K562 (cell line): ENCODE measurements around the gene SRCIN1. TPM values are rescaled to one million over a fixed set of nuclear protein-coding genes. Genes with fewer than 3 reads are reported as not detected.

Experiments used
- ADNP ChIP-seq: fragments of 200-800 bp; sonication (Bioruptor generic); IDR thresholded peaks from 2 replicates; pipeline ENCODE4 v1.6.1; 2016; ENCODE audit warnings: missing genetic modification characterization, missing compliant biosample characterization
- ASH1L ChIP-seq: fragments of 450-650 bp; IDR thresholded peaks from 2 replicates; pipeline ENCODE4 v1.6.1; 2018; ENCODE audit warnings: borderline replicate concordance, mild to moderate bottlenecking, low read depth; ENCODE audit not compliant: partially characterized antibody
- BCLAF1 ChIP-seq, 2 experiments: fragments of 450-650 bp in 1 of 2; IDR thresholded peaks; 2 replicates each; pipeline ENCODE4 v1.6.1; 2011 to 2017; ENCODE audit warnings: low read depth in 2 of 2, antibody characterized with exemption in 1 of 2, borderline replicate concordance in 1 of 2, low read length in 1 of 2, mild to moderate bottlenecking in 1 of 2, mixed read lengths in 1 of 2; ENCODE audit not compliant: control insufficient read depth in 1 of 2
- BHLHE40 ChIP-seq: IDR thresholded peaks from 2 replicates; pipeline ENCODE4 v1.6.1; 2011; ENCODE audit warnings: low read length, improper control_type of control experiment
- BRCA1 ChIP-seq, 2 experiments: fragments of 450-650 bp in 1 of 2; sonication (generic) in 1 of 2; formaldehyde crosslinking in 1 of 2; IDR thresholded peaks; 2 replicates each; pipeline versions ENCODE4 v1.5.0 to v1.6.1; 2017 to 2020; ENCODE audit warnings: mild to moderate bottlenecking in 1 of 2, missing genetic modification reagents in 1 of 2
- CREB3L1 ChIP-seq: fragments of 450-650 bp; IDR thresholded peaks from 2 replicates; pipeline ENCODE4 v1.6.1; 2014; ENCODE audit warnings: low read depth, mild to moderate bottlenecking, moderate library complexity, borderline replicate concordance
- FOXA1 ChIP-seq: fragments of 450-650 bp; IDR thresholded peaks from 2 replicates; pipeline ENCODE4 v1.6.1; 2016; ENCODE audit warnings: mild to moderate bottlenecking, borderline replicate concordance
- FOXA3 ChIP-seq, 2 experiments: fragments of 450-650 bp in 1 of 2; sonication (generic) in 1 of 2; formaldehyde crosslinking; IDR thresholded peaks in 1 of 2; conservative IDR thresholded peaks in 1 of 2; 2 replicates each; pipeline versions ENCODE4 v1.4.0 to v1.8.0; 2020 to 2022; ENCODE audit warnings: mild to moderate bottlenecking in 2 of 2, missing genetic modification reagents in 1 of 2
- MITF ChIP-seq: IDR thresholded peaks from 2 replicates; pipeline ENCODE4 v1.6.1; 2014; ENCODE audit warnings: antibody characterized with exemption
- NFIX ChIP-seq: fragments of 250-450 bp; sonication (Bioruptor Pico); IDR thresholded peaks from 2 replicates; pipeline ENCODE4 v1.4.0; 2020; ENCODE audit warnings: low read depth, mild to moderate bottlenecking, moderate library complexity
- NR0B1 ChIP-seq: fragments of 450-650 bp; IDR thresholded peaks from one replicate; pipeline ENCODE4 v1.6.1; 2018; ENCODE audit warnings: mild to moderate bottlenecking, moderate library complexity; ENCODE audit not compliant: partially characterized antibody
- RB1 ChIP-seq: fragments of 450-650 bp; IDR thresholded peaks from 2 replicates; pipeline ENCODE4 v1.6.1; 2017; ENCODE audit warnings: low read depth, mild to moderate bottlenecking
- RBBP5 ChIP-seq: fragments of 200-600 bp; sonication (generic); IDR thresholded peaks from 2 replicates; pipeline ENCODE4 v1.6.1; 2012; ENCODE audit warnings: borderline replicate concordance, mild to moderate bottlenecking, low read length, control low read depth, inconsistent platforms; ENCODE audit not compliant: insufficient read depth, poor library complexity, severe bottlenecking
- SAFB ChIP-seq: fragments of 200-400 bp; formaldehyde crosslinking; IDR thresholded peaks from 2 replicates; pipeline ENCODE4 v1.6.1; 2017; ENCODE audit warnings: low read depth, low read length, borderline replicate concordance
- TARDBP ChIP-seq: fragments of 450-650 bp; IDR thresholded peaks from 2 replicates; pipeline ENCODE4 v1.6.1; 2016
- TCF7 ChIP-seq: sonication (generic); IDR thresholded peaks from 2 replicates; pipeline ENCODE4 v1.6.1; 2016; ENCODE audit warnings: antibody characterized with exemption, borderline replicate concordance
- ZKSCAN1 ChIP-seq: fragments of 150-350 bp; IDR thresholded peaks from 2 replicates; pipeline ENCODE4 v1.6.1; 2016; ENCODE audit warnings: low read depth, low read length
- ZNF217 ChIP-seq: sonication (generic); formaldehyde crosslinking; IDR thresholded peaks from 2 replicates; pipeline ENCODE4 v1.8.0; 2022; ENCODE audit warnings: mild to moderate bottlenecking, missing genetic modification reagents
- ZNF764 ChIP-seq: fragments of 250-450 bp; sonication (Bioruptor Pico); IDR thresholded peaks from 2 replicates; pipeline ENCODE4 v1.4.0; 2020; ENCODE audit warnings: low read depth, mild to moderate bottlenecking, moderate library complexity
- polyA plus RNA-seq, 8 experiments: library from polyadenylated mRNA; depleted of rRNA in 4 of 8; stranded (reverse) in 5 of 8; unstranded in 3 of 8; fragments of >200 nt; fragmentation: Nextera tagmentation in 2 of 8; fragmentation: Illumina TruSeq in 1 of 8; extraction: Ambion mirVana in 2 of 8; extraction: Trizol in 1 of 8; gene quantifications; 2 replicates each; pipeline versions ENCODE4 v1.2.1 to v1.2.3, GENCODE V29; 2011 to 2014; ENCODE audit warnings: inconsistent platforms in 1 of 8, missing spikeins in 1 of 8
- total RNA-seq, 7 experiments: library from RNA; depleted of rRNA in 6 of 7; stranded (reverse); fragments of >200 nt in 6 of 7; fragmentation: Illumina TruSeq in 2 of 7; extraction: Trizol in 2 of 7; gene quantifications; 2 replicates each; pipeline versions ENCODE4 v1.2.1 to v1.2.3, GENCODE V29; 2011 to 2021; ENCODE audit warnings: low replicate concordance in 1 of 7

SRCIN1 gene
- total and polyA plus RNA-seq, 9 of the 15 experiments (the other 6 are each of a cell fraction or from before 2014, with no cell fraction given) = 0.09 to 0.33 (median 0.13) TPM; not detected in 6

- TF ChIP-seq NR0B1 (no peak), ZKSCAN1 (0 out of 2 replicates have a peak, but pooled peaks have one; percentile 21), BCLAF1 (IDR thresholded peaks at IDR 0.05; ENCODE audit: borderline replicate concordance in 1 of 2, control insufficient read depth in 1 of 2, low read depth in 2 of 2, low read length in 1 of 2) (no peak), BRCA1 (IDR thresholded peaks at IDR 0.05) (no peak), BRCA1 (CRISPR knock-in tag; IDR thresholded peaks at IDR 0.05) (no peak), ZNF217 (CRISPR knock-in tag) (no peak), ZNF764 (CRISPR knock-in tag) (no peak), NFIX (no peak), BHLHE40 (0 out of 2 replicates have a peak, but pooled peaks have one; percentile 7), FOXA3 (CRISPR knock-in tag; conservative IDR thresholded peaks at IDR 0.05 in 1 of 2, IDR thresholded peaks at IDR 0.05 in 1 of 2) (no peak), TARDBP (no peak), MITF (no peak), RBBP5 (no peak), ADNP (tag) (no peak), ASH1L (no peak), RB1 (peak; percentile 89; the same call in 1 of the 2 replicates), TCF7 (no peak), SAFB (no peak), FOXA1 (no peak), CREB3L1 (no peak)
These were observed 47.7 kb downstream of the SRCIN1 start (continued) for GRCh38 chr17:38557836-38558727.
